IMR-90 (cell line): ENCODE measurements around the gene TIAM2. TPM values are rescaled to one million over a fixed set of nuclear protein-coding genes. Genes with fewer than 3 reads are reported as not detected.

Source experiments
- ATAC-seq: fragments of 200-7000 bp; cut with Tn5 transposase; 2 replicates; pipeline ENCODE4 v1.9.1; 2020; ENCODE audit warnings: low read depth, mild to moderate bottlenecking, moderate library complexity
- BruUV-seq: library from RNA; stranded (reverse); fragments of 400-500 nt; replicated peaks from 2 replicates; lab custom pipeline; 2021; lab: Mats Ljungman, UMichigan
- CTCF ChIA-PET: fragments of 300-600 bp; formaldehyde crosslinking; extraction: SDS; loops from one replicate; lab custom pipeline; 2021; ENCODE audit warnings: antibody characterized with exemption; lab: Yijun Ruan, JAX
- POLR2A ChIA-PET: fragments of 300-600 bp; sonication (Branson Sonifier 250); formaldehyde crosslinking; loops from one replicate; lab custom pipeline; 2022; ENCODE audit warnings: antibody characterized with exemption; ENCODE audit not compliant: unreplicated experiment; lab: Charles Lee
- DNase-seq: peaks from one replicate; pipeline ENCODE4 v3.0.0; 2013
- H2AFZ ChIP-seq: replicated peaks from 2 replicates; pipeline ENCODE3; 2013; ENCODE audit warnings: low read length, mild to moderate bottlenecking; ENCODE audit not compliant: poor library complexity
- H2AK5ac ChIP-seq: 2 replicates; pipeline ENCODE4 v1.6.1; 2013; ENCODE audit warnings: low read depth, low read length, inconsistent platforms
- H2AK9ac ChIP-seq: replicated peaks from 2 replicates; pipeline ENCODE3; 2013; ENCODE audit warnings: mild to moderate bottlenecking, low read depth, low read length, moderate library complexity; ENCODE audit not compliant: poor library complexity
- H2BK120ac ChIP-seq: 2 replicates; pipeline ENCODE4 v1.6.1; 2013; ENCODE audit warnings: low read depth, low read length, inconsistent platforms
- H2BK15ac ChIP-seq: 3 replicates; pipeline ENCODE4 v1.6.1; 2013; ENCODE audit warnings: low read depth, low read length, inconsistent platforms
- H2BK20ac ChIP-seq: 2 replicates; pipeline ENCODE4 v1.6.1; 2013; ENCODE audit warnings: low read depth, mild to moderate bottlenecking, inconsistent platforms, low read length, moderate library complexity
- H2BK5ac ChIP-seq: 2 replicates; pipeline ENCODE4 v1.6.1; 2013; ENCODE audit warnings: mild to moderate bottlenecking, low read depth, low read length, inconsistent platforms; ENCODE audit not compliant: poor library complexity, severe bottlenecking
- H3K14ac ChIP-seq: replicated peaks from 2 replicates; pipeline ENCODE4 v1.6.1; 2013; ENCODE audit warnings: low read depth, low read length, inconsistent platforms
- H3K18ac ChIP-seq: 2 replicates; pipeline ENCODE4 v1.6.1; 2013; ENCODE audit warnings: low read depth, low read length, control low read depth
- H3K23ac ChIP-seq: 2 replicates; pipeline ENCODE4 v1.6.1; 2013; ENCODE audit warnings: low read depth, low read length, inconsistent platforms
- H3K27ac ChIP-seq: 2 replicates; pipeline ENCODE4 v1.5.1; 2013; ENCODE audit warnings: mild to moderate bottlenecking, control low read depth, low read length; ENCODE audit not compliant: insufficient read depth
- H3K27me3 ChIP-seq: 2 replicates; pipeline ENCODE4 v1.6.1; 2013; ENCODE audit warnings: low read length; ENCODE audit not compliant: control insufficient read depth, insufficient read depth
- H3K36me3 ChIP-seq: 2 replicates; pipeline ENCODE4 v1.6.1; 2013; ENCODE audit warnings: low read length, mixed read lengths; ENCODE audit not compliant: control insufficient read depth, insufficient read depth
- H3K4ac ChIP-seq: 2 replicates; pipeline ENCODE4 v1.6.1; 2013; ENCODE audit warnings: low read depth, low read length, inconsistent platforms
- H3K4me1 ChIP-seq: 2 replicates; pipeline ENCODE4 v1.6.1; 2013; ENCODE audit warnings: low read length, mixed read lengths; ENCODE audit not compliant: control insufficient read depth, insufficient read depth
- H3K4me2 ChIP-seq: 2 replicates; pipeline ENCODE4 v1.6.1; 2013; ENCODE audit warnings: low read depth, mild to moderate bottlenecking, control low read depth, low read length, moderate library complexity
- H3K4me3 ChIP-seq: 2 replicates; pipeline ENCODE4 v1.5.1; 2013; ENCODE audit warnings: low read depth, mild to moderate bottlenecking, control low read depth, low read length, moderate library complexity; ENCODE audit not compliant: insufficient read depth
- H3K56ac ChIP-seq: 2 replicates; pipeline ENCODE4 v1.6.1; 2013; ENCODE audit warnings: low read length, inconsistent platforms; ENCODE audit not compliant: insufficient read depth; ENCODE audit errors: extremely low read depth
- H3K79me1 ChIP-seq, 2 experiments: 2 replicates each; pipeline ENCODE4 v1.6.1; 2013; ENCODE audit warnings: low read length in 2 of 2, inconsistent platforms in 1 of 2, low read depth in 1 of 2
- H3K9ac ChIP-seq: 2 replicates; pipeline ENCODE4 v1.6.1; 2013; ENCODE audit warnings: low read depth, low read length, control low read depth
- H3K9me1 ChIP-seq: 2 replicates; pipeline ENCODE4 v1.6.1; 2013; ENCODE audit warnings: low read length, inconsistent platforms; ENCODE audit not compliant: insufficient read depth
- H3K9me3 ChIP-seq: 2 replicates; pipeline ENCODE4 v1.6.1; 2013; ENCODE audit warnings: low read length; ENCODE audit not compliant: control insufficient read depth, insufficient read depth
- H4K20me1 ChIP-seq: 2 replicates; pipeline ENCODE4 v1.6.1; 2013; ENCODE audit warnings: low read length, inconsistent platforms; ENCODE audit not compliant: insufficient read depth
- H4K5ac ChIP-seq: 2 replicates; pipeline ENCODE4 v1.6.1; 2013; ENCODE audit warnings: mild to moderate bottlenecking, low read depth, low read length, control low read depth
- H4K8ac ChIP-seq, 2 experiments: 2 replicates each; pipeline ENCODE4 v1.6.1; 2013; ENCODE audit warnings: low read depth in 2 of 2, low read length in 2 of 2, control low read depth in 1 of 2, inconsistent platforms in 1 of 2
- H4K91ac ChIP-seq: 2 replicates; pipeline ENCODE4 v1.6.1; 2013; ENCODE audit warnings: low read depth, low read length, inconsistent platforms; ENCODE audit not compliant: insufficient read depth
- BHLHE40 ChIP-seq: fragments of 150-350 bp; IDR thresholded peaks from 2 replicates; pipeline ENCODE4 v1.6.1; 2016; ENCODE audit warnings: mild to moderate bottlenecking, low read depth, low read length
- CEBPB ChIP-seq: IDR thresholded peaks from 2 replicates; pipeline ENCODE4 v1.6.1; 2012; ENCODE audit warnings: low read depth, low read length, improper control_type of control experiment
- MAFK ChIP-seq: IDR thresholded peaks from 2 replicates; pipeline ENCODE4 v1.6.1; 2012; ENCODE audit warnings: low read depth, low read length, improper control_type of control experiment
- RAD21 ChIP-seq: IDR thresholded peaks from 2 replicates; pipeline ENCODE4 v1.6.1; 2012; ENCODE audit warnings: low read length, improper control_type of control experiment
- RCOR1 ChIP-seq: IDR thresholded peaks from 2 replicates; pipeline ENCODE4 v1.6.1; 2012; ENCODE audit warnings: mild to moderate bottlenecking, low read length, improper control_type of control experiment; ENCODE audit not compliant: insufficient replicate concordance
- RFX5 ChIP-seq: IDR thresholded peaks from 2 replicates; pipeline ENCODE4 v1.8.0; 2012; ENCODE audit warnings: low read depth, mild to moderate bottlenecking, low read length, moderate library complexity
- SMC3 ChIP-seq: fragments of 150-350 bp; IDR thresholded peaks from 2 replicates; pipeline ENCODE4 v1.6.1; 2016; ENCODE audit warnings: low read depth, mild to moderate bottlenecking, antibody characterized with exemption, low read length, moderate library complexity
- WGBS, 2 experiments: methylation state at CpG; one replicate each; pipeline versions ENCODE4 v1.1.5 to v1.1.7; 2013; ENCODE audit warnings: missing lambda C conversion rate in 2 of 2; ENCODE audit not compliant: insufficient read length in 1 of 2; ENCODE audit errors: extremely low coverage in 2 of 2; 5-methylcytosine and 5-hydroxymethylcytosine counted together
- dilution Hi-C: fragments of 300-500 bp; cut with HindIII; formaldehyde crosslinking; loops from one replicate; pipeline ENCODE4 v1.14.3; 2018; ENCODE audit warnings: low sequenced_read_pairs; ENCODE audit not compliant: unreplicated experiment
- in situ Hi-C: fragments of 300-500 bp; cut with MboI; formaldehyde crosslinking; loops from 3 replicates; pipeline ENCODE4 v1.14.3; 2019; ENCODE audit warnings: low sequenced_read_pairs, inconsistent platforms, mixed read lengths
- intact Hi-C: fragments of 100-400 bp; cut with micrococcal nuclease; formaldehyde crosslinking; loops from 2 replicates; pipeline ENCODE4 v1.10.0; 2022
- polyA plus RNA-seq, 3 experiments: library from polyadenylated mRNA; depleted of rRNA; stranded (reverse); fragments of >200 nt; gene quantifications; 2 replicates each; pipeline ENCODE4 v1.2.3, GENCODE V29; 2012; ENCODE audit warnings: low replicate concordance in 1 of 3
- total RNA-seq: library from RNA; depleted of rRNA; stranded (reverse); fragments of >200 nt; gene quantifications from 2 replicates; pipeline ENCODE4 v1.2.3, GENCODE V29; 2012
- TF ChIP-seq, protein P1 (sequence below): fragments of 150-350 bp; IDR thresholded peaks from 2 replicates; pipeline ENCODE4 v1.6.1; 2016; ENCODE audit warnings: low read depth, mild to moderate bottlenecking, low read length, moderate library complexity, borderline replicate concordance

TIAM2 gene
- total and polyA plus RNA-seq, 2 of the 4 experiments (the other 2 are of a cell fraction): 3.1 to 4.7 TPM

DNA sequence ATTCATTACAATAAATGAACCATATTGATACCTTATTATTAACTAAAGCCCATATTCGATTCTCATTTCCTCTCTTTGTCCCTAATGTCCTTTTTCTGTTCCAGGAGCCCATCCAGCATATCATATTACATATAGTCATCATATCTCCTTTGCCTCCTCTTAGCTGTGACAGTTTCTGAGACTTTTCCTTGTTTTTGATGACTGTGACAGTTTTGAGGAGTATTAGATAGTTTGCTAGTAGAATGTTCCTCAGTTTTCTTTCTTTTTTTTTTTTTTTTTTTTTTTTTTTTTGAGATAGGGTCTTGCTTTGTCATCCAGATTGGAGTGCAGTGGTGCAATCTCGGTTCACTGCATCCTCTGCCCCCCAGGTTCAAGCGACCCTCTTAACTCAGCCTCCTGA is 61.6 kb downstream of the TIAM2 start:
- Histone ChIP-seq H2AK9ac (no peak overlapping the region), H2AFZ (no peak overlapping the region), H4K8ac (no peak overlapping the region), H3K79me1 (no peaks in the 10 kb centered on the region), H2BK15ac (no peak overlapping the region), H3K4me2 (no peak overlapping the region), H2BK5ac (no peak overlapping the region), H3K23ac (no peak overlapping the region), H3K27me3 (no peaks in the 10 kb centered on the region), H4K5ac (no peak overlapping the region), H3K18ac (no peak overlapping the region), H3K4me1 (no peaks in the 10 kb centered on the region), H3K9ac (no peak overlapping the region), H4K20me1 (no peaks in the 10 kb centered on the region), H3K27ac (no peak overlapping the region), H3K9me1 (no peaks in the 10 kb centered on the region), H2AK5ac (no peak overlapping the region), H3K56ac (no peak overlapping the region), H2BK20ac (no peak overlapping the region), H3K4ac (no peak overlapping the region), H4K91ac (no peak overlapping the region), H3K4me3 (no peak overlapping the region), H3K9me3 (no peaks in the 10 kb centered on the region), H3K14ac (no peak overlapping the region), H2BK120ac (no peak overlapping the region), H3K36me3 (no peaks in the 10 kb centered on the region)
- intact Hi-C loops (no loop called here), in situ Hi-C loops (no loop called here), dilution Hi-C loops (no loop called here)
- CTCF ChIA-PET: interaction anchor here (0.7 kb wide), 1 partner anchor 26 kb away, joined by 3 read pairs; no protein-coding TSS in a partner anchor
- TF ChIP-seq RAD21: no peak
- no peak for TF ChIP-seq RCOR1
- TF ChIP-seq RFX5: no peak
- no peak for TF ChIP-seq CEBPB
- TF ChIP-seq SMC3: no peak
- TF ChIP-seq, protein P1, sequence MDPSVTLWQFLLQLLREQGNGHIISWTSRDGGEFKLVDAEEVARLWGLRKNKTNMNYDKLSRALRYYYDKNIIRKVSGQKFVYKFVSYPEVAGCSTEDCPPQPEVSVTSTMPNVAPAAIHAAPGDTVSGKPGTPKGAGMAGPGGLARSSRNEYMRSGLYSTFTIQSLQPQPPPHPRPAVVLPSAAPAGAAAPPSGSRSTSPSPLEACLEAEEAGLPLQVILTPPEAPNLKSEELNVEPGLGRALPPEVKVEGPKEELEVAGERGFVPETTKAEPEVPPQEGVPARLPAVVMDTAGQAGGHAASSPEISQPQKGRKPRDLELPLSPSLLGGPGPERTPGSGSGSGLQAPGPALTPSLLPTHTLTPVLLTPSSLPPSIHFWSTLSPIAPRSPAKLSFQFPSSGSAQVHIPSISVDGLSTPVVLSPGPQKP: no peak
- no peak for TF ChIP-seq BHLHE40
- peak; percentile 85 for TF ChIP-seq MAFK
- BruUV-seq: no TSS peak
- no CpG with 5 or more reads among the region's 3 CpGs for WGBS, 2 experiments
- ATAC-seq (no peak), DNase-seq (no peak)
- POLR2A ChIA-PET: no interaction called here
